ENCODE results near the gene TLK2.

DNA sequence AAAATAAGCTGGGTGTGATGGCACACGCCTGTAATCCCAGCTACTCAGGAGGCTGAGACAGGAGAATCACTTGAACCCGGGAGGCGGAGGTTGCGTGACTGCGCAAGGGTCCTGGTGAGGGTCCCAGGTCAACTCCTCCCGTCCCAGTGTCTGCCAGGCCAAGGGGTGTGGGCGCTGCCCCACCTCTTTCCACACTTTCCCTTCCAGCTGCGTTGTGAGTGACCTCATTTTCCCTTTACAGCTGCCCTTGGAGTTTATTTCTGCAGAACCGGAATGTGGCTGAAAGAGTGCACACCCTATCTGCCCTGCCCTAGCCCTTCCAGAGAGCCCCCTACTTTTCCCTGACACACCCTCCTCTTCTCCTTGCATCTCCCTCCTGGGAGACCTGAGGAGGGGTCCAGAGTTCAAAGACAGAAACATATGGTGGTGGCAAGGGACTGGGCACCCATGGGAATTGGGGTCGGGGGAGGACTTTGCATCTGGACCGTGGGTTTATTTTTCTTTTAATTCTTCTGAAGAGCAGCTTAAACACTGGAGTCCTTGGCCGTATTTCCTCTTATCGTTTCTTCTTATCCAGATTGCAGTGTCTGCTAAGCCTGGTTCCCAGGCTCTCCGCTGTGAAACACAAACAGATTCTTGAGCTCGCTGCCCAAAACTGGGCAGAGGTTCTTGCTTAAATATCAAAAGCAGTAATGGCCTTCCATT is 169.8 kb downstream of the TLK2 start:
- no peak for TF ChIP-seq SIN3A (IDR thresholded peaks at IDR 0.05; ENCODE audit: borderline replicate concordance, insufficient read depth, low read length)
- no peak for TF ChIP-seq TAF1 (IDR thresholded peaks at IDR 0.05; ENCODE audit: borderline replicate concordance, insufficient read depth, low read length)
- TF ChIP-seq POLR2AphosphoS5 (IDR thresholded peaks at IDR 0.05; ENCODE audit: low read depth, low read length): no peak

All from PFSK-1 (cell line).